Neural cell (in vitro differentiated cells): Measurements from ENCODE around the gene SLC23A1.

Source experiments
- CTCF ChIP-seq: fragments of 450-650 bp; IDR thresholded peaks from 2 replicates; pipeline ENCODE4 v1.5.1; 2014; ENCODE audit warnings: antibody characterized with exemption, mild to moderate bottlenecking, moderate library complexity; ENCODE audit not compliant: poor library complexity, severe bottlenecking
- EZH2 ChIP-seq: fragments of 200-600, 300-800 bp; shearing (Covaris generic), sonication (generic); IDR thresholded peaks from 2 replicates; pipeline ENCODE4 v1.6.1; 2014; ENCODE audit warnings: antibody characterized with exemption, low read length, borderline replicate concordance, mild to moderate bottlenecking; ENCODE audit not compliant: insufficient read depth, poor library complexity, severe bottlenecking
- RAD21 ChIP-seq: fragments of 450-650 bp; conservative IDR thresholded peaks from 2 replicates; pipeline ENCODE4 v1.6.1; 2014; ENCODE audit warnings: antibody characterized with exemption, mild to moderate bottlenecking, moderate library complexity
- REST ChIP-seq: IDR thresholded peaks from 2 replicates; pipeline ENCODE4 v1.6.1; 2012; ENCODE audit warnings: borderline replicate concordance
- TAF1 ChIP-seq: IDR thresholded peaks from 2 replicates; pipeline ENCODE4 v1.6.1; 2012; ENCODE audit warnings: low read depth

GRCh38 chr5:139340051-139340450 is 43.0 kb downstream of the SLC23A1 start:
- TF ChIP-seq CTCF (no peak), TAF1 (no peak), RAD21 (no peak), EZH2 (no peak), REST (no peak)
